COLO668 (cell line): ENCODE data around the gene PPP2R2C.
A peak's percentile ranks its signal among the peaks of the same experiment; 100 is the strongest.

Experiments
- DNase-seq: peaks from one replicate; lab custom pipeline; 2025; ENCODE audit not compliant: unreplicated experiment; lab: John Stamatoyannopoulos, UW

PPP2R2C gene

DNA sequence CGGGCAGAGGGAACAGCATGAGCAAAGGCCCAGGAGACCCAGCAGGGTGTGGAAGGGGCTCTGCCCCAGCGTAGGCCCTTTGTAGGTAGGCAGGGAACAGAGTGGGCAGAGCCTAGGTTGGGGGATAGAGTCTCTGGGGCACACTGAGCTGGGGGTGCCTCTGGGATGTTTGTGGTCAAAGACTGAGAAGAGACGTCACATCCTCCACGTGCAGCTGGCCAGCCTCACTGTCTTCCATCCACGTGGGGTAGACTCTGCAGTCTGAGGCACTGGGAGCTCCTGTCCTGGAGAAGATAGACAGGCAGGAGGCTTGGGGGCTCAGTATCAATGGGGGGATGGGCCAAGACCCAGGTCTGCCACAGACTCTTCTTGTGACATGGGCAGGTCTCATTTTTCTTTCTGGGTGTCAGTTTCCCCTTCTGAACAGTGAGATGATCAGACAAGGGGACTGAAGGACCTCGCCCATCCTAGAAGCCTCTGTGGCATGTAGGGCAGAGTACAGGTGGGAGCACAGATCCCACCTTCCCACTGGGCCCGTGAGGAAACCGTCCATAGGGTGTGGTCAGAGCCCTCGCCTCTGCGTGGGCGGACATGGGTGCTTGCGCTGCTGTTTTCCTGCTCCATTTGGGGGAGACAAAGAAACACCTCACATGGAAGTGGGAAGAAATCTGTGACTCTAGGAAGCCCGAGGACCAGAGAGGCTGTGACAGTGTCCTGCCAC lies 179.9 kb downstream of the PPP2R2C start:
- no peak for DNase-seq

DNA sequence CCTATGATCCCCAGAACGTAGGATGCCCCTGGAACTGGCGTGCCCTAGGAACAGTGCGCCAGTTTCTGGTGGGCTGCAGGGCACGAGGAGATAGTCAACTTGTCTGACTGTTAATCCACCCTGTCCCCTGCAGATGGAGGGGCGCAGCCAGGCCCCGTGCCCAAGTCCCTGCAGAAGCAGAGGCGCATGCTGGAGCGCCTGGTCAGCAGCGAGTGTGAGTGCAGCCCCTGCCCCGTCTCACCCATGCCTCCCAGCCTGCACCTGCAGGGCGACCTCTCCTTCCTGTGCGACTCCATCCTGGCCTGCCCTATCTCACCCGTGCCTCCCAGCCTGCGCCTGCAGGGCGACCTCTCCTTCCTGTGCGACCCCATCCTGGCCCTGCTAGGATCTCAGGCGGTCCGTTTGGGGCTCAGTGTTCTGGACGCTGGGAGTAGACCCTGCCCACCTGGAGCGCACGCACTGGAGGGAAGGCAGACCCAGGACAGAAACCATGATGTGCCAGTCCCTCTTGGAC lies 180.6 kb downstream of the PPP2R2C start:
- DNase-seq = no peak

DNA sequence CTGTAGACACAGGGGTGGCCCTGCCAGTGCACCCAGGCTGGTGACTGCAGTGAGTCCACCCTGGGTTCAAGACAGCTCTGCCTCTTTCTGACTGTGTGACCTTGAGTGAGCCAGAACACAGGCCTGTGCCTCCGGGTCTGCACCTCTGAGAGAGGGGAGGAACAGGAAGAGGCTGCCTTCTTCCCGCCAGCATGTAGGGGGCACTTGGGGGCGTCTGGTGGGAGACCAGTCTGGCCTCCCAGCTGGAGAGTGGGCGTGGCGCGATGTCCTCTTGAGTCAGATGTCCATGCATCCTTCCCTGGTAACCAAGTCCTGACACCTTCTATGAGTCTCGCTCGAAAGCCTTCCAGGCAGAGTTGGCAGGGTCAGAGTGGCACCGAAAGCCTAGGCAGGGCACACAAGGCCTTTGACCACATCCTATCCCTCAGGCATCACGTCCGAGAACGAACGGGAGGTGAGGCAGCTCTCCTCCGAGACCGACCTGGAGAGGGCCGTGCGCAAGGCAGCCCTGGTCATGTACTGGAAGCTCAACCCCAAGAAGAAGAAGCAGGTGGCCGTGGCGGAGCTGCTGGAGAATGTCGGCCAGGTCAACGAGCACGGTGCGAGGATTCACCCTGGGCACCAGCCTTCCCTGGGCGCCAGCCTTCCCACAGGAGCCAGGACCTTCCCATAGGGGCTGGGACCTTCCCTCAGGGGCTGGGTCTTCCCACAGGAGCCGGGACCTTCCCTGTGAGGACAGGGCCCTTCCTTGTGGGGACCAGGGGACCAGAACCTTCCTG lies 181.5 kb downstream of the PPP2R2C start:
- no peak for DNase-seq

DNA sequence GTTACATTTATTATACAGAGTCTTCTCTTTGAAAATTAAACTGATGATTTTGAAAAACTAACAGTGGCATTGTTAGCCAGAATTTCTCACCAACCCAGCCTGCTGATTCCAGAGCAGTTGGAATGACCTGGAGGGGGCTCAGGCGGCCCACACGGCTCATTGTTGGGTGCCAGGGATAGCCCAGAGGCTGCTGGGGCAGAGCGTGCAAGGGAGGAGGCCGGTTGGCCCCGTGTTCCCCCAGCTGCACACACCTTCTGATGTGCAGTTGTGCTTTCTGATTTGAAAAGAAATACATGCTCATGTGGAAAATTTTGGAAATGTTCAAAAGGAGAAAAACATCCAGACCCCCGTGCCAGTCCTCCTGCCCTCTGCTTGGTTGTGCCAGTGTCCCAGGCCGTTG lies 182.2 kb downstream of the PPP2R2C start:
- no peak for DNase-seq

DNA sequence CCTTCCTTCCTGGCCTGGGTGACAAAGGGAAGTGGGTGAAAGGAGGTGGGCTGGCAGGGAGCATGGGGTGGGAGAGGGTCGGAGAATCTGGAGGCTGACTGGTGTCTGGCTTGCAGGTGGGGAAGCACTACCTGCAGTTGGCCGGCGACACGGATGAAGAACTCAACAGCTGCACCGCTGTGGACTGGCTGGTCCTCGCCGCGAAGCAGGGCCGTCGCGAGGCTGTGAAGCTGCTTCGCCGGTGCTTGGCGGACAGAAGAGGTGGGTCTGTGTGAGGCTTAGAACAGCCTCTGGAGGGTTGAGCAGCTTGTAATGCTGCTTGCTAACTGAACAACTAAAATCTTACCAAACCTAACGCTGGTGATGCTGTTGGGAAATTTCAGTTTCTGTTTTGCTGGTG lies 183.5 kb downstream of the PPP2R2C start:
- no peak for DNase-seq

DNA sequence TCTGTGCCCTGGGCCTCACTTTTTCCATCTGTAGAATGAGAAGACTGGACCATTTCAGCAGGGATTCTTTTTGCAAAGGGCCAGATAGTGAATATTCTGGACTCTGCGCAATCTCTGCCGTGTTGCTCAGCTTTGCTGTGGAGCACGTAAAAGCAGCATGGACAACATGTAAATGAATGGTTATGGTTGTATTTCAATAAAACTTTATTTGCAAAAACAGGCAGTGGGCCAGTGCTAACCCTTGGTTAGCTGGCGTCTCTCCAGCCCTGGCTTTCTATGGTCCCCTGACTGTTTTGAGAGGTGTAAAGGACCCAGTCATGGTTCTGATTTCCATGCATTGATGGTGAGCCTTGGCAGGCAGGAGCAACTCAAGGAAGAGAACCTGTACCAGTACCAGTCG lies 184.1 kb downstream of the PPP2R2C start:
- no peak for DNase-seq

DNA sequence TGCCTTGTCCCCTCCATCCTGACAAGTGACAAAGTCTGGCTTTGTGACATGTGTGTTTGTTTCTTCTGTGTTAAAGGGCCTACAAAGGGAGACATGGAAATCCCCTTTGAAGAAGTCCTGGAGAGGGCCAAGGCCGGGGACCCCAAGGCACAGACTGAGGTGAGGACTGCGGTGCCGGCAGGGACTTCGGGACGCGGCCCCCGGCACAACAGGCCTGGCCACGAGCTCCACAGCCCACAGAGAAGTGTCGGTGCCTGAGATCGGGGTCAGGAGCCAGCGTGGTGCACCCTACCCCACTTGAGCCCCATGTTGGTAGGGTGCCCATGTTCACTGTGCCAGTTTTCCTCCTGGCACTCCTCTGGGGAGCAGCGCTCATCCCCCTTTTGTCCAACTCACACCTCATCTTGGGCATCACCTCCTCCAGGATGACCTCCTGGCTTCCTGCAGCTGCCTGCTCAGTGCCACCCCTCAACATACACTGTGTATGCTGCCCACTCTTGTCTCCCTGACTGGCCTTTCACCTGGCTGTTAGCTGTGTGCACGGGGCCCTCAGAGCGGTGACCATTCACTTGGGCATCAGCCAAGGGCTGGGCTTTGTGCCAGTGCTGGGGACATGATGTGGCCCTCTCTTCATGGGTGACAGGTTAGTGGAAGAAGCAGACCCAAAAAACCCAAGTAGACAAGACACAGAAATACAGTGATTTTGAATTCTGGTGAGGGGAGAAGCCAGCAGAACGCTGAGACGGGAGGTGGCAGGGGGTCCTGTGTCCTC lies 185.2 kb downstream of the PPP2R2C start:
- no peak for DNase-seq

DNA sequence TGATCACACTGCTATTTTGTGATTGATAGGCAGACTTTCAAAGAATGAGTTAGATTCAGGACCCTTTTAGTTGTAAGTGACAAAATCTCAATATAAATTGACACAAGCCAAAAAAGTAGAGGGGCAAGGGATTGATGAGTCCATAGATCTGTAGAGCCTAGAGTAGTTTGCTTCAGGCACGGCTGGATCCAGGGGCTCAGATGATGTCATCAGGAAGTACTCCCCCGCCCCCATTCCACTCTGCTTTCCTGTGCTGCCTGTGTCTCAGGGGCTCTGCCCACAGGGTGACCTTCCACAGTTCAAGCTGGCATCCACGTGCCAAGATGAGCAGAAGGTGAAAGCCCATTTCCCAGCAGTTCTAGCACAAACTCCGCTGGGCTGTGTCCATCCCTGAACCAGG lies 189.1 kb downstream of the PPP2R2C start:
- no peak for DNase-seq

DNA sequence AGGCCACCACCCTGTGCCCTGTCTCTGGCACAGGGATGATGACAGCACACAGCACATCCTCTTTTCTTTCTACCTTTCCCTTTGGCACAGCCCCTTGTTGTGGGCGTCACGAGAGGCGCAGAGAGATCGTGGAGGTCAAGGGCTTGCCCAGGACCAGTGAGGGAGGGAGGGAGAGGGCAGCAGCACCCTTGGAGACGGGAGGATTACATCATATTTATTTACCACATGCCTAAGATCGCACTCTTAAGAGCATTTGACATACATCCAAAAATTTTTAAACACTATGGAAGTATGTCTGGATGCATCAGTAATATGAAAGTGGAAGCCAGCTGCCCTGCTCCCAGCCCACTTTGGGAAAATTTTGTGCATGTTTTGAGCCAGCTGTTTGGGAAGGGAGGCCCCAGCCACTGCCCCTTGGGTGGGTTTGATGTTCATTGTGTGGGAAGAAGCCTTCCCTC lies 190.1 kb downstream of the PPP2R2C start:
- no peak for DNase-seq

DNA sequence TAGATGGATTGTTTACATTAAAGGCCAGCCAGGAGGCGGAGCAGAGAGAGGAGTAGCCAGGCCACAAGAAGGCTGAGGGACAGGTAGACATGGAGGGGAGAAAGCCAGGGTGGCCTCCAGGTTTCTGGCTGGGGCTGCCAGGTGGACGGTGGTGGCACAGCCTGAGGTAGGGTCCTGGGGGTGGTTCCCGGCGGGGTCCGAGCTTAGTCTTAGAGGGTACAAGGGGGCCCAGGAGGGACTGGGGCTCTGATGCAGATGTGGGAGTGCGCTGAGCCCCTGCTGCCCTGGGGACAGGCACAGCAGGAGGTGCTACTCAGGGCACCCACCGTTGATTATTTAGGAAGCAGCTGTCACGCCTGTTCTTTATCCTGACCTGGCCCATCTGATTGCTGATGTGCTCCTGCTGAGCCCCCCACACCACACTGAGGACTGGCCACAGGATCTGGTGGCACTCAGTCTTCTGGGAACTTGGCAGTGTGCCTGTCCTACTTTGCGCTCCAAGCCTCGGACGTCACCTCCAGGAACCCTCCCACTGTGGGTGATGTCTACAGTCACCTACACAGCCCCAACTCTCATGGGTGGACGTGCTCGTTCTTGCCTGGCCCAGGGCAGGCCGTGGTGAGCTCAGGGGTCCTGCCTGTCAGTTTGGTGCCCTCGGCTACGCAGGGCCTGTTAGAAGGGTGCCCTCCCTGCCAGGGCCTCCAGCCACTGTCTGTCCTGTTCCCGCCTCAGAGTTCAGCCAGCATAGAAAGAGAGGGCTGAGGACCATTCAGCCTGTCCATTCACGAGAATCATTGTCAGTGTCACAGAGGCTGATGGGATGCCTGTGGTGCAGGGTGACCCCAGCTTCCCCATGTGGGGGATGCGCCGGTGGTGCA lies 190.7 kb downstream of the PPP2R2C start:
- DNase-seq = no peak

DNA sequence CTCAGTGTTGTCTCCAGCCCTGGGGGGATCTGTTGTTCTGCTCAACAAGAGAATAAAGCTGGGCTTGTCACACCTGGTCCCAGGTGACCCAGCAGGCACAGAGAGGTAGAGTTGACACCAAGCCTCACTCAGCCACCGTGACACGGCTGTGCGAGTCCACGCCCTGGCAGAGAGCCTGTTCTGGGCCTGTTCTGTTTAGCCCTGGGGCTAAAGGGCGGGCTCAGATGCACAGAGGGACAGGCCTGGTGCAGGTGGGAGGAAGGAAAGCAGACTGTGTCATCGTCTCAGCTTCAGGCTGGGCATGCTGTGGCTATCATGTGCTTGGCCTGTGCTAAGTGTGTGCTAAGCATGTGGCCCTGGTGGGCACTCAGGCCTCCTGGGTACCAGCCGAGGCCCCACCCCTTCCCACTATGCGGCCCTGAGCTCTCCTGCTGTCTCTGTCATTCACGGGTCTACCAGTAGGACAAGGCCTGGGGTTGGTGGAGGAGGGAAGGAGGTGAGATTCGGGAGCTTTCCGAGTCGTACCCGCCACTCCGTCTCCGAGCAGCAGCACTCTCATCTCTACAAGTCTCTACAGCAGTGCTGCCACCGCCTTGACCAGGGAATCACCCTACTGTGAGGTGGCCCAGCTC lies 191.9 kb downstream of the PPP2R2C start:
- peak; percentile 93 for DNase-seq

DNA sequence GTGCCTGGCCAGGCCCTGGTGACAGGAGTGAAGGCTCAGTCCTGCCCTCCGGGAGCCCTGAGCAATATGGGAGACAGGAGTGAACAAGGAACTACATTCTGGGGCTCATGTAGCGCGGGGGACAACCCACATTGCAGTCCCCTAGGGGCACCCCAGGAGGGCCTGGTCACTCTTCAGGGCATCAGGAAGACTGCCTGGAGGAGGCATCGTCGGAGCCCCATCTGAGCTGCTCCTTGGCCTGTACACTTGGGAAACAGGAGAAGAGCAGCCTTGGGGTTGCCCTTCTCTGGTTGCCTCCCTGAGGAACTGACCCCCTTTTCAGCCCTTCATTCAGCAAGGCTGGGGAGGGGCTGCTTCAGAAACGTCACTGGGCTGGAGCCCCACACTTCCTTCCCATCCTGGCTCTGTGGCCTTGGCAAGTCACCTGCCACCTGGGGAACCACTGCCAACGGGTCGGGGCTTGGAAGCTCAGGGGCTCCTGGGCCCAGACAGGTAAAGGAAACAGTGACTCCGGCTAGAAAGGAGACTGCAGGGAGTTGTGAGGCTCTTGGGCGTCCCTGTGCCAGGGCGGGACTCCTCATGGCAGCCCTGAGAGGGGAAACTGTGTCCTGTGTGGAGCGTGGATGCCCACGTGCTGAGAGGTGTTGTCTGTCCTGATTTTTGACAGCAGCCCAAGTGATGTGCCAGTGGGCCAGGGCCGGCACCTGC lies 192.7 kb downstream of the PPP2R2C start:
- DNase-seq = no peak

DNA sequence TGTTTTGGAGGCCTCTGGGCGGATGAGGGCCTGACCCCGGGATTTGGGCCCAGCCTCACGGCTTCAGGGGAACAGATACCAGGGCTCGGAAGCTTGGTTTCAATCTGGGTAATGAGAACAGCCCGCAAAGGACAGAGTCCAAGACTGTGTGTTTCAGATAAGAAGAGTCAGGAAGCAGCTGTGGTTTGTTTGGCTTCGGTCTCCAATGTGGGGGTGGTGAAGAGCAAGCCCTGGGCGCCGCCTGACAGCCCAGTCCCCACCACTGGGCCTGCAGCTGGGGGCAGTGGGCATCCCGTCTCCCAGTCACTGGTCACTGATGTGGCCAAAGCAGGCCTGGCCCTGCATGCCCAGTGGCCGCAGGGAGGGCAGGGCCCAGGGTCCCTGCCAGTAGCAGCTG lies 193.6 kb downstream of the PPP2R2C start:
- peak; percentile 16 for DNase-seq

DNA sequence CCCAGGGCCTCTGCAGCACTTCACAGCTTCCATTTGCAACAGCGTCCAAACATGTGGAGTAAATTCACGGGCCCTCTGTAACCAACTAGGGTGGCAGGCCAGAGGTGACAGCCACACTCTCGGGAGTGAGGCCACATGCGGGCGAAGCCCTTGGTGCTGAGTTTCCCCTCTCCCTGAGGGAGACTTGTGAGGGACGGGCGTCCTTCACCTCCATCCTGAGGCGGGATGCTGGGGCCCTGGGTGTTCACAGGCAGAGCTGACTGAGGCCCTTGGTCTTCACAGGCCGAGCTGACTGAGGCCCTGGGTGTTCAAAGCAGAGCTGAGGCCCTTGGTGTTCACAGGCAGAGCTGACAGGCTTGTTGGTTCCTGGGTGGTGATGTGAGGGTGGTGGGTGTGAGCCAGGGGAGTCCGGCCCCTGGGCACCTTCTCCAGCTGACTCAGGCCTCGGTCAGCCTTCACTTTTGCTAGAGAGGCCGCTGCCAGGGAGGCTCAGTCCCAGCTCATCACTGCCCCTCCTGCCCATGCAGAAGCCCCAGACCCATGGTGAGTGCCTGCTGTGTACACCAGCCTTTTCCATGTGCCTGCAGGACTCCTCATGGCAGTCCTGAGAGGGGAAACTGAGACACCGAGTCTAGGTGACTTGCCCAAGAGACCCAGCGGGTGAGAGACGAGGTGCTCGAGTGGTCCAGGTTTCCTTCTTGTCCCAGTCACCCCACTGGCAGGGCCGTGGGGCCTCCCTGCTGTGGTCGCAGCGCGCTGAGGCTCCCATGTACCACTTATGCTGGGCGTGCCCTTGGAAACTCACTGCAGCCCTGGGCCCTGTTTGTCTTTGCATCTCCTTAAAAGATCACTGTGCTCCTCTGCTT lies 194.2 kb downstream of the PPP2R2C start:
- no peak for DNase-seq

DNA sequence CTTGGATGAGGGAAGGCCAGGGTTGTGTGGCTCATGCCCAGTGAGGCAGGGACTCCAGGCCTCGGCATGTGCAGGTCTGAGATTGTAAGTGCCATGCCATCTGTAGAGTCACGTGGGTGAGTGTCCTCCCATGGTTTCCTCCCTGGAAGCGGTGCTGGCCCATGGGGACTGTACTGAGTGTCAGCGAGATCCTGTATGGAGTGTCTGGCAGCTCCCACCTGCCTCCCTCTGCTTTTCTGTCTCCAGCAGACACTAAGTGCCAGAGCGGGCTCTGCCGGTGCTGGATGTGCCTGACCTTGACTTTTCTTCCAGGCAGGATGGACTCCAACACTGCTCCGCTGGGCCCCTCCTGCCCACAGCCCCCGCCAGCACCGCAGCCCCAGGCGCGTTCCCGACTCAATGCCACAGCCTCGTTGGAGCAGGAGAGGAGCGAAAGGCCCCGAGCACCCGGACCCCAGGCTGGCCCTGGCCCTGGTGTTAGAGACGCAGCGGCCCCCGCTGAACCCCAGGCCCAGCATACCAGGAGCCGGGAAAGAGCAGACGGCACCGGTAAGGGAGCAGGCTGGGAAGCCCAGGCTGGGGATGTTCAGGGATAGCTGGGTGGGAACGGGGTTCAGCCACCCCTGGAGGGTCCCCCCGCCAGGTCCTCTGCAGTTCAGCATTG lies 195.1 kb downstream of the PPP2R2C start:
- DNase-seq = no peak

DNA sequence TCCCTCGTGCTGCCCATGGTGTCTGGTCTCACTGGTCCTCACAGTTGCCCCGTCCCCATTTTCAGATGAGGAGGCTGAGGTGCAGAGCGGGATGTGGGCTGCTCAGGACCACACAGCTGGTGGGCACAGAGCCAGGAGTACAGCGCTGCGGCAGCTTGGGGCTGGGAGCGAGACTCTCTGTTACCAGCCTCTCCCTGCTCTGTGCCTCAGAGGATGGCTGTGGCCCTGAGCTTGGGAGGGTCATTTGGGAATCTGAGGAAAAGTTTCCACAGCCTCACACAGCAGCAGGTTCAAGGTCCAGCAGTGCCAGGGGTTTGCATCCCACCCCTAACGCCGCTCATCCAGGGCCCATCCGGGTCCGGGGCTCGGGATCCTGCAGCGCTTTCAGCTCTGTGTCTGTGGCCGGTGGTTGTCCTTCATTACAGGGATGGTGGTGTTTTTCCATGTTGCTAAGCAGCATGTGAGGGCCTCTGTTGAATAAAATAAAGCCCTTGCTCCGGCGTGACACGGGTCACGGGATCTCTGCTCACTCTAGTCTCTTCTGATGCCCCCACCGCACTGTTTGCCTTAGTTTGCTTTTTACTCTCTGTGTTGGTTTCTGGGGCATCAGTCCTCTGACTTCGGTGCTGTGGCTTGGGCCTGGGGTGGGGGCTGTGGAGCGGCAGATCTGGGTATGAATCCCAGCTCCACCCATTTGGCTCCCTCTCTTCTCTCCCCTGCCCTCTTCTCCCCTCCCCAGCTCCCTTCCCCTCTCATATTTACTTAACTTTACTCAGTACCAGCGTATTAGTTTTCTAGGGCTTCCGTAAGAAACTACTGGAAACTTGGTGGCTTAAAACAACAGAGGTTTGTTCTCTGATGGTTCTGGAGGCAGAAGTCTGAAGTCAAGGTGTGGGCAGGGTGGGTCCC lies 196.3 kb downstream of the PPP2R2C start:
- DNase-seq = peak; percentile 67

DNA sequence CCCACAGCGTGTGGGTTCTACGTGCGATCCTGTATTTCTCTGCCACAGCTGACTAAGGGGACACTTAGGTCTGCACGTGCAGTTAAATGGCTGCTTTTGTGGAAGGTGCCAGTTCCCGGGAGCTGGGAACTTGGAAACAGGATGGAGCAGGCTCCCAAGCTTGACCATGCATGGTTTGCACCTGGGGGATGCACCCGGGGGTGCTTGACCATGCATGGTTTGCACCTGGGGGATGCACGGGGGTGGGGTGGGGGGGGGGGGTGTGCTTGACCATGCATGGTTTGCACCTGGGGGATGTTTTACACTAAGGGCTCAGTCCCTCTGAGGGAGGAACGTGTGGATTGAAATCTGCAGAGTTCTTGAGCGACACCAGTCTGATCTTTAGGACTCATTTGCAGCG lies 197.1 kb downstream of the PPP2R2C start:
- DNase-seq = no peak
